Frontal cortex (tissue), 4 donors: Measurements from ENCODE around the gene GRID1. TPM values are rescaled to one million over a fixed set of nuclear protein-coding genes. Genes with fewer than 3 reads are reported as not detected.

Source experiments
- DNase-seq, 2 donors: peaks; one replicate each; pipeline ENCODE4 v3.0.0; 2012; ENCODE audit warnings: low spot score in 2 of 2
- FAIRE-seq: peaks from 2 replicates; lab custom pipeline; 2012; peaks lifted over from hg19 to GRCh38; lab: Jason Lieb, UNC
- total RNA-seq: library from RNA; depleted of rRNA; stranded (reverse); fragments of >200 nt; gene quantifications from one replicate; pipeline ENCODE4 v1.2.3, GENCODE V29; 2014
- donor health status: control.
- donor health status: control.
- donor health status: control.

GRID1 gene
- total RNA-seq, result 12.6 TPM

DNA sequence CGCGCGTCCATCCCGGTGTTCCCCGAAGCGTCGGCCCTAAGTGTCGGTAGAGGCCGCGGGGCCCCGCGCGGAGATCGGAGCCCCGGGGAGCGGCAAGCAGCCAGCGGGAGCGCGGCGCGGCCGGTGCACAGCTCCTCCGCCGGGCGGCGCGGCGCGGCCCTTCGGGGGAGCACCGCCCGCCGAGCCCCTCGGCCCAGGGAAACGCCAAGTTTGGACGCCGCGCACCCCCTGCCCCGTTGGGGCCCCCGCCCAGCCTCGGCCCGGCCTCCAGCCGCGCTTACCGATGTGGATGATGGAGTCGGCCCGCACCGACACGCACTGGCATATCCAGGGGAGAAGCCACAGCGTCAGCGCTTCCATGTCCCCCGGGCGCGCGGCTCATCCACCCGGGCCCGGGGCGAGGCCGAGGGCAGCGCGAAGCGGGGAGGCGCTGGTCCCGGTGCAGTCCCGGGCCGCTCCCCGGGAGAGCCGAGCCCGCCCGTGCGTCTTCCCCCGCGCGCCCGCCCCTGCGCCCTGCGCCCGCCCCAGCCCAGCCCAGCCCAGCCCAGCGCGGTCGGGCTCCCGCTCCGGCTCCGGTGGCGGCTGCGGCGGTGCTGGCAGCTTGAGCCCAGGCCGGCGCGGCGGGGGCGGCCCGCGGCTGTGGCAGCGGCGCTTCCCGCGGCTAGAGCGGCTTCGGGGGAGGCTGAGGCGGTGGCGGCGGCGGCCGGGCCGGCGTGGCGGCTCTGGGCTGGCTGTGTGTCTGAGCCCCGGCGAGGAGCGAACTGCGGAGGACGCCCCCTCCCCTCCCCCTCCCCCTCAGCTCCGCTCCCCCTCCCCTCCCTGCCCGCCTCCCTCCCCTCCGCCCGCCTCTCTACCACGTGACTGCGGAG is at the start of gene GRID1:
Gene GRID1 (minus strand): TSS at position 763 of the 869 bp plus-strand sequence.
- DNase-seq, result peak; percentile 94 to 97
- no peak for FAIRE-seq

DNA sequence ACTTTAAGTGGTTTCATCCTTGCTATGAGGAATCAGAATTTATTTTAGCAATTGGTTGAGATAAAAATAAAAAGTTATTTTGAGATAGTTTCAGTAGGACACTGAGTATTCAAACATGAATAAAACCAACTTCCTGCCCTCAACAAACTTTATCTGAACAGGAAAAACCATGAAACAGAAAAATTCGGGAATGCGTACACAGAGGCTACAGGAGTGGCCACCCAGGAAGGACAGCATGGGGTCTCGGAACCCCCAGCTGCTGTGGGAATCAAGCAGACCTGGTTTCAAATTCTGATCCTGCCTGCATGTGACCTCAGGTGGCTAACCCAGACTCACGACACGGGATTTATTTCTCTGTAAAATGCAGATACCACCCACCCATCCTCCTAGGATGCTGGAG is 49.0 kb upstream of the GRID1 start:
- no peak for FAIRE-seq
- DNase-seq, result no peak

DNA sequence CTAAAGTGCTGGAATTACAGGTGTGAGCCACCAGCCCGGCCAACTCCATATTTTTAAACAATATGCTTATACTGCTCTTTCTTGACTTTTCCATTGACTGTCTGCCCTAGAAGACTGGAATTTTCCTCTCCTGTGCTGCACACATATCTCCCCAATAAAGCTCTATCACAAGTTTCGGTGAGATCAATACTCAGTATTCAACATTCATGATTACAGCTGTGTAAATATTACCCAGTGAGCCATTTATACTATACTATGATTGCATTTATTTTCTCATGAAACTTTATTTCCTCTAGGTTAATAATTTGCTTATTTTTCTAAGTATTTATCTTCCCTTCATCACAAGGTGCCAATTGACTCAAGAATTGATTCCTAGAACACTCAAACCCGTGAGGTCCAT is 48.5 kb upstream of the GRID1 start:
- DNase-seq, result no peak
- FAIRE-seq, result no peak

DNA sequence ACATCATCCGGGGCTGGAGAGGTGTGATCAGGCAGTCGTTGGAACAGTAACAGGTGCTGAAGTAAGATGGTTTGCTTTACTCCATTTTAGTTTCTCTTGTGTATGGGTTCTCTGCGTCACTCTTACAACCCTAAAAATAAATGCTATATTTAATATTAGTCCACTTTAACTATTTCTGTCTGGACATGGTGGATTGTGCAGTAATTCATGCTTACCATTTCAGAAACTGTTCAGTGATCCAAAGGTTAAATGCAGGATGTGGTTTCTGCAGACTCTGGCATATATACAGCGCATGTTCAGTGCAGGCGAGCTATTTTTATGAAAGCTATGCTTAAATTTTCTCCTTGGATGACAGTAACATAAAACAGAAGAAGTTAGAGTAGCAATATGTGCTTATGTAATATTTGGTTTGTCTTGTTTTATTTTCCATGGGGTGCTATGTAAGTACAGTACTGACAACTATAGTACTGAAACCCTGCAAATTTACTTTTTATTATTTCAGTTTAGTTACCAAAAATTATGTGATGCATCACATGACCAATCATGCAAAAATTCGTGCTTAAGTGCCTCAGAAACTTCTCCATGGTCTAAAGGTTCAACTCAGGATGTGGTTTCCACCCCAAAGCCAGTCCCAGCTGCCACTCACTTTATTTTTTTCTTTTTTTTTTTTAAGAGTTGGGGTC is 46.6 kb upstream of the GRID1 start:
- no peak for FAIRE-seq
- DNase-seq, result no peak

DNA sequence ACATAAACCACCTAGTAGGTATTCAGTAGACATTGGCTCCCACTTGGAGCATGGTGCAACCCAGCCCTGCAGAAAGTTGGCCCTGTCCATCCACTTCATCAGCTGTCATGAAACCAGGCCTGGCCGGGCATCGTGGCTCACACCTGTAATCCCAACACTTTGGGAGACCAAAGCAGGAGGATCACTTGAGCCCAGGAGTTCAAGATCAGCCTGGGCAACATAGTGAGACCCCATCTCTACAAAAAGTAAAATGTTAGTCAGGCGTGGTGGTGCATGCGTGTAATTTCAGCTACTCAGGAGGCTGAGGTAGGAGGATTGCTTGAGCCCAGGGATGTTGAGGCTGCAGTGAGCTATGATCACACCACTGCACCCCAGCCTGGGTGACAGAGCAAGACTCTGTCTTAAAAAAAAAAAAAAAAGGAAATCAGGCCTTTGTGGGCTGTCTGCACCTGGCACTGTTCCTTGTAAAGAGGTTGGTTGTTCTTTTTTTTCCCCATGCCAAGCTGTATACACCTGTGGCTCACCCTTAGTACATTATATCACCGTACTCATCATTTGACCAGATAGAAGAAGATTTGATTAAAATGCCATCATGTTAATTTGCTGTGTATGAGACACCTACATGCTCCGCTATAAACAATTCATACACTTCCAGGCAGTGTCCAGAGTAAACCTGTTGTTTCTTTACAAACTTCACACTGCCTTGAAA is 45.4 kb upstream of the GRID1 start:
- DNase-seq, result no peak
- FAIRE-seq, result no peak

DNA sequence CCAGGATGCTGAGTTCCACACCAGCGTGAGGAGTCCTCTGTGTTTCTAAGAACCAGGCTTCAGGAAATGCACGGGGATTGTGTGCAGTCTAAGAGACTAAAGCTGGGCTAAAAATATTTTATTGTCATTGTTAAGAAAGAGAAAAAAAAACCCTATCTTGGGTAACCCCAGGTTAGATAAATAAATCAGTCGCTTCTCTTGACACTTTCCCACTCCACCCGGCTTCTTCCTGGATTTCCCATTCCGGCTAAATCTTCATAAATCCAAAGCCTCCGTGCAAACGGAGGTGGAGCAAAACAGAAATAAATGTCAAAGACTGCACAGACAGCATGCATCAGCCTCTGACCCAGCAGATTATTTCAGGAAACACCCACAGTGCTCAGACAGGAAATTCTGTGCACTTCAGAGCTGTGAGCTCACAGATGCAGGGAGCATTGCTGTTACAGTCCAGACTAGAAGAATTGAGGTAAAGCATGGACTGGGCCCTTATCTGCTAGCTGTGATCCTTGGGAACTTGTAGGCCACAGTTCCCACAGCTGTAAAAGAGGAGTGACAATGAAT is 44.8 kb upstream of the GRID1 start:
- FAIRE-seq, result no peak
- DNase-seq, result no peak

DNA sequence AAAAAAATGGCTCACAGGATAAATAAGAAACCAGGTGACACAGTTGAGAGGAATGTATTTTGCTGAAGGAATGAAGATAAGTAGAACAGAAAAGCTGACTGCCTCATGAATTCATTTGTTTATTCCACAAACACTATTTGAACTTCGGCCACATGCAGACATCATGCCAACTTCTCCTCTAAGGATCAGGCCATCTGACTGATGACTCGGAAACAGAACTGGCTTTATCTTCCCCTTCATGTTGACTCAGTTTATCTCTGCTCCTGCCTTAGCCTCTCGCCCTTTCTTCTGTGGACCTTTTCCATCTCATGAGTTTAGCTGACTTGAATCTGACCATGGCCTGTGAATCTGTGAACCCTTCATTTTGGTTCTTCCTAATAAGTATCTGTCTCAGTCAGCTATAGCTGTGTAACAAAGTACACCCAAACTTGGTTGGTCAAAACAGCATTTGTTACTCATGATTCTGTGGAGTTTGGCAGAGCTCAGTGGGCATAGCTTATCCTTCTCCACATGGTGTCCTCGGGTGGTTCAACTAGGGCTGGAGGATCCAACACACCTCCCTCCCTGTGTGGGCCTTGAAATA is 44.0 kb upstream of the GRID1 start:
- FAIRE-seq, result no peak
- DNase-seq, result no peak

DNA sequence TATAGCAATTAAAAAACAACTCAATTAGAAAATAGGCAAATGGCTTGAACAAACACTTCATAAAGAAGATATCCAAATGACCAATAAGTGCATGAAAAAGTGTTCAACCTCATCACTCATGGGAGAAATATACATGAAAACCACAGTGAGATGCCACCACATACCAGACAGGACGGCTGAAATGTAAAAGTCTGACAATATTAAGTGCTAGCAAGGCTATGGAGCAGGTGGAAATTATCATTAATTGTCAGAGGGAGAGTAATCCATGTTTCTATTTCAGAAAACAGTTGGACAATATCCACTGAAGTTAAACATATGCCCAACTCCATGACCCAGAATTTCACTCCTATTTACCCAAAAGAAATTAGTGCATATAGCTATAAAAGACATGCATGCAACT is 42.6 kb upstream of the GRID1 start:
- DNase-seq (no peak), FAIRE-seq (no peak)

DNA sequence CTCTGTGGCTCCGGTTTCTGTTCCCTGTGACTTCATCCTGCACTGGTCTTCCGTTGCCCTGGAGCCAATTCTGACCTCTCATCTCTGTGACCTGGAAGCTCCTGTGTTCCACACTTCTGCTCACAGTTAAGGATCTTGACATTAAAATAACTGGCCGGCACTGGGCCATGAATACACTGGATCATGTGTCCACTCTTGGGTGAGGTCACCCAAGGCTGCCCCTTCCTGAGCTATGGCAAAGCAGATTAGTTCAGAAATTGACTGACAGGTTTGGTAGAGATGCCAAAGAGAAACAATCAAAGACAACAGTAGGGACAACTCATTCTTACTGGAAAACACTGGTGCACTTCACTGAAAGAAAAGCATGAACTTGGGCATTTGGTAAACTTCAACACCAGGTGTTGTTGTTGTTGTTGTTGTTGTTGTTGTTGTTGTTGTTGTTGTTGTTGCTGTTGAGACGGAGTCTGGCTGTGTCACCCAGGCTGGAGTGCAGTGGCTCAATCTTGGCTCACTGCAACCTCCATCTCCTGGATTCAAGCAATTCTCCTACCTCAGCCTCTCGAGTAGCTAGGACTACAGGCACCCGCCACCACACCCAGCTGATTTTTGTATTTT is 36.7 kb upstream of the GRID1 start:
- DNase-seq, result no peak
- FAIRE-seq, result no peak

DNA sequence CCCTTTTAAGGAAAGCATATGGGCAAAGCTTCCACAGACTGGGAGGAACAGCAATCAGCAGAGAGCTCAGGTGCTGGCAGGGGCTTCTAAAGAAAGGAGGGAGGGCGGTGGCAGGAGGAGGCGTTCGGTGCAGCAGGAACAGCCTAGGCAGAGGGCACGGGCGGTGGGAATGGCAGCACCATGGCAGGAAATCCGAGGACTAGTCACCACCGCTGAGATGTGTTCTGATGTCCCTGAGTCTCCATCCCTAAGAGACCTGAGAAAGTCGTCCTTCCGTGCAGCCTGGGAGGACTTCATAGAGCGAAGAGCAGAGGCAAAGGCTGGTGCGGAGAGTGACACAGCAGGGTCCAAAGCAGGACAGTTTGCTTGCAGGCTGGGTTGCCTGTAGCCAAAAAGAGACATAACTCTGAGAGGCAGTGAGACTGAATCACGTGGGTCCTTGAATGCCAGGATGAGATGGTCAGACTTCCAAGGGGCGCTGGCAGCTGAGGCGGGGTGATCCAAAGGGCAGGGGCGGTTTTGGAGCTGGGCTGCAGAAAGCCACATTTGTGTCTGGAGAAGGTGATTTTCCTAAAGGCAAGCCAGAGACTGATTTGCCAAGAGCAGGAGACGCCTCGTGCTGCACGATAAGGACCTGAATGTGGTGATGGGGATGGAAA is 35.8 kb upstream of the GRID1 start:
- no peak for DNase-seq
- FAIRE-seq, result no peak

DNA sequence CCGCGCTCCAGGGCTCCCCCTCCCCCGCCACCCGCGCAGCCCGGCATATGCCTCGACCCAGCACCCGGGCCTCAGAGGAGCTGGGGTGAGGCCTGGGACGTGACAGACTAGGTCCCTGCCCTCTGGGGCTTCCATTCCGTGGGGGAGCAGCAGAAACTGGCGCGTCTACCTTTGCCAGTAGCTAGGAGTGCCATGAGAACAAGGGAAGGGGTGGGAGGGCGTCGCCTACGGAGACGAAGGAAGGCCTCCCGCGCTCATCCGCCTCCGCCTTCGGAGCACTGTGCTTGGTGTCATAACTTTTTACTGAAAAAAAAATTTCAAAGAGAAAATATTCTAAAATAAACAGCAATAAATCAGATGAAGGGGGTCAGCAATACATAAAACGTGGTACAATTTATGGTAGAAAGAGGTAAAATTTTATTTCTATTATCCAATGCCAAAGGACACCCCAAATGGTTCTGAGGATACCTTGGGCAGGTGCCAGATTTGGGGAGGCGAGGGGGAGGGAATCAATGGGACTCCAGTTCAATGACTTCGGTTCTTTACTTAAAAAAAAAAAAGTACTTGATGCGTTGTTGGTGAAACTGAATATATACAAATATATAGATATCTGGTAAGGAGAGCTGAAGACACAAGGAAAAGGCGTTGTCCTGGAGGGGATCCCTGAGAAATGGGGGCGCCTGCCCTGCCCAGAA is 35.1 kb upstream of the GRID1 start:
- DNase-seq, result no peak
- no peak for FAIRE-seq

DNA sequence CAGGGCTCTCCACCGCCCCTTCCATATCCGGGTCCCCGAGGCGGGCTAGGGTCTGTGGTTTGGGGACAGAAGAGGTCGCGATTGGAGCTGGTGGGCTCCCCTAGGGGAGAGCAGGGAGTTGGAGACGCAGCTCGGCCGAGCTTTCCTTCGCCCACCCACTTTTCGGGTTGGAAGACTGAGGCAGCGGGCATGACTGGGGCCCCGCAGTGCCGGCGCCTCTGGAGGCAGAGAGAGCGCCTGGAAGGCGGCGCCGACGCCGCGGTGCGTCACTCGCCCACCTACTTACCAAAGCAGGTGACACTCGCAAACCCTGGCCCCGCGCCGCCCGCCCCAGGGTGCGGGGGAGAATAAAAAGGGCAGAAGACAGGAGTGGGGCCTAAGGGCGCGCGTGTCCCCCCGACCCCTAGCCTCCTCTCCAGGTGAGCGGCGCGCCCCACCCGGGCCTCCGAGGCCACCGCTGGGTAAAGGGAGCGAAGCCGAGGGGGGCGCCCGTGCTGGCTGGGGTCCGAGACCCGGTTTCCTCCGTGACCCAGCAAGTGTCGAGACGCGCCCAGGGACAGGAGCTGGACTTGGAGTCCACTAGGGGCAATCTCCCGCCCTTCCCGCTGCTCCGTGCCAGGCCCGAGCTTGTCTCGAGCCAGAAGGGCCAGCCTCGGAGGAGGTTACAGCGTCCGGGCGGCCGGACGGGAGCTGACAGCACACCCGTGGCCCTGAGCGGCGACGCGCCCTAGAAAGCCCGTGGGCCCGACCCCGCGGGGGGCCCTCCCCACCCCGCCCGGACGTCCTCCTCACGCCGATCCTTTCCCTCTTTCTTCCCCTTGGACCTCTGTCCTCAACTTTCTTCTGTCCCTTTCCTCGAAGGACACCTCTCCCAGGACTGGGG is 34.4 kb upstream of the GRID1 start:
- FAIRE-seq (no peak), DNase-seq (no peak)

DNA sequence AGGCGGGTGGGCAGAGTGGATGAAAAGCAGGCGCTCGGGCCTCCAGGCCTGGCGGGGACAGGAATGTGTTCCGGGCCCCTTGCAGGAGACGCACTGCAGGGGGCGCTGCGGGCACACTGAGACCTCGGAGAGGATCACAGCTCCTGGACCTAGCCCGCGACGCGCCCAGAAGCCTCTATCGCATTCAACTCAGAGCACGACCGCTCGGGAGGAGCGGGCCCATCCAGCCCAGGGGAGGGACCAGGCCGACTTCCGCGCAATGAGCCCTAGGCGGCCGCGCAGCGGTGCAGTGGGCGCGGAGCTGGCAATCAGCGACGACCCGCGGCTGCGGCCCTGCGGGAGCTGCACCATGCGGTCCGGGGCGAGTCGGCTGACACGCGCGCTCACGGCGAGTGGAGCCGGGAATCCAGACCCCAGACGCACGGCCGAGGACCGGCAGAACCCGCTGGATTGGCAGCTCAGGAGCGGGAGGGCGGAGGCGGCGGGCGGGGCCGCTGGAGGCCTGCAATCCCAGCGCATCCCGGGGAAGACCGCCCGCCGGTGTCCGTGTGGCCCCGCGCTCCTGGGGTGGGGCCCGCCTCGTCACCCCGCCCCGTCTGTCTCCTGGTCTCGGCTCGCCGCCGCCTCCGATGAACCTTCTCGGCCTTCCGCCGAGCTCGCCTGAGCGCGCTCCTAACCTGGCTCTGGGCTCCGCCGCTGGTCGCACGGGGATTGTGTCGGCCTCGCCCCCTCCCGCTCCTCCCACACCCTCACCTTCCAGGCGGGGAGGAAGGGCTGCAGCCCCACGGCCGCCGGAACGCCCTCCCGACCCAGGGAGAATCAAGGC is 33.5 kb upstream of the GRID1 start:
- peak; percentile 87 to 89 for DNase-seq

DNA sequence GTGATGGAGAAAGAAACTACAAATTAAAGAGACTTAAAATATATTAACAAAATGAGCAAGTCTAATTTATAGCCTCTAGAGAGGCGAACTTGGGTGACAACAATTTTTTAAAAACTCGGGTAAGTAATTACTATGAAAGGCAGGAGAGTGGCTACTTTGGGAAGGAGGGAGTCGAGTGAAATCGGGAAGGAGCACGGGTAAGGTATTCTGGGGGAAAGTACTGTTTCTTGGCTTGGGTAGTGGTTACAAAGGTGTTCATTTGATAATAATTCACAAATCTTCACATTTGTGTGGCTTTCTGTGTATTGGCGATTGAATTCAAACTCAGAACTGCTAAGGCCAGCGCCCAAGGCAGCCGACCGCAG is 32.9 kb upstream of the GRID1 start:
- no peak for DNase-seq
- FAIRE-seq, result no peak

More for the DNA sequence above, 33.5 kb upstream of the GRID1 start:
- FAIRE-seq, result no peak

DNA sequence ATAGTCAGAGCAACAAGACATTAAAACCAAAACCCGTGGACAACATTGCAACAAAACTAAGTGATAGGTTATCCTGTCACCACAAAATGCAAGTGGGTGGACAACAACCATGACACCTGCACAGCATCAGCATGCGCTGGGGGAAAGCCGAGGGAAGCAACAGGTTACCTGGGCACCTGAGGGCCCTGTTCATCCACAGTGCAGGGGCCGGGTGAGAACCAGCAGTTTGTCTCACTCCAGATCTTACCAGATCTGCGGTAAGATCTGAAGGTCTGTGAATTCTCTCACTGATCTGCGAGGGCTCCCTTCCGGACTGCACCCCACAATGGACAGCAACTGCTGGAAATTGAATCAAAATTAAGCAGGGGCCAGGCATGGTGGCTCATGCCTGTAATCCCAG is 30.5 kb upstream of the GRID1 start:
- DNase-seq, result no peak
- no peak for FAIRE-seq

DNA sequence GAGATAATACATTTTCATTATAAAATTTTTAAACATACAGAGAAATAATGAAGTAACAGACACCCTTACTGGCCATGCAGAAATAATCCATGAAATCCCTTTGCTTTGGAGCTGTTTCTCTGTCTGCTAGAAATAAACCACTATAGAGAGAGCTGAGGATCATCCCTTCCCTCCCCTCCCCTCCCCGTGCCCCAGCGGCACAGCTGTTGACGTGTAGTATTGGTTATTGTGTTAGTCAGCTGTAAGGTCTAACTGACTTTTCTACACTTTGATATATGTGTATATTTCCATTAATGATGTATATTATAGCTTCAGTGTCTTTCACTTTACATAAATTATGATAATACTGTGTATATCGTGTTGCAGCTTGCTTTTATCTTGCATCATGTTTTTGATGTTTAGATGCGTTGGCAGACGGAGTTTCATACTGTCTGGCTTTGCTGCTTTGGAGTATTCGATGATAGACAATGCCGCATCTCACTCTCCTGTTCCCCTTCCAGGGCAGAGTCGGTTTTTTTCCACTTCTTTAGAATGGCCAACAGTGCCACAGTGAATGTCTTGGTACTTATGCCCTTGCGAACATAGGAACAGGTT is 27.4 kb upstream of the GRID1 start:
- DNase-seq (peak in 1 of 2 donors; percentile 8), FAIRE-seq (no peak)
